Panc1 (cell line): ENCODE measurements around the gene WDR4. TPM values are rescaled to one million over a fixed set of nuclear protein-coding genes. Genes with fewer than 3 reads are reported as not detected.
"Not testable (repeated sequence)": the region's sequence is repeated elsewhere in the genome, so short reads cannot be mapped to it uniquely, and the experiment has no call there.

Source experiments
- ATAC-seq: fragments of 200-7000 bp; cut with Tn5 transposase; 2 replicates; pipeline ENCODE4 v1.9.1; 2020; ENCODE audit warnings: mild to moderate bottlenecking, moderate library complexity
- BruUV-seq: library from RNA; stranded (reverse); fragments of 400-500 nt; replicated peaks from 2 replicates; lab custom pipeline; 2021; lab: Mats Ljungman, UMichigan
- CTCF ChIA-PET: fragments of 300-600 bp; sonication (Branson Sonifier 250); formaldehyde crosslinking; loops from one replicate; lab custom pipeline; 2022; ENCODE audit warnings: antibody characterized with exemption; lab: Charles Lee
- POLR2A ChIA-PET: fragments of 300-600 bp; sonication (Branson Sonifier 250); formaldehyde crosslinking; loops from one replicate; lab custom pipeline; 2022; ENCODE audit warnings: antibody characterized with exemption; lab: Charles Lee
- DNase-seq: peaks from one replicate; pipeline ENCODE4 v3.0.0-alpha.2; 2010; ENCODE audit warnings: low read depth, low spot score
- H3K27ac ChIP-seq: 2 replicates; pipeline ENCODE4 v1.5.1; 2011; ENCODE audit warnings: mild to moderate bottlenecking, low read length, inconsistent platforms
- H3K27me3 ChIP-seq: fragments of 200-500 bp; sonication (Bioruptor generic); 2 replicates; pipeline ENCODE4 v1.6.0; 2014; ENCODE audit warnings: low read length, inconsistent platforms; ENCODE audit not compliant: control insufficient read depth, insufficient read depth
- H3K36me3 ChIP-seq: fragments of 200-500 bp; sonication (Bioruptor generic); 2 replicates; pipeline ENCODE4 v1.5.1; 2014; ENCODE audit warnings: inconsistent platforms, mild to moderate bottlenecking, low read length, moderate library complexity; ENCODE audit not compliant: control insufficient read depth, insufficient read depth
- H3K4me1 ChIP-seq: 2 replicates; pipeline ENCODE4 v1.5.1; 2011; ENCODE audit warnings: inconsistent platforms, mild to moderate bottlenecking, low read length, moderate library complexity; ENCODE audit not compliant: control insufficient read depth, insufficient read depth
- H3K4me3 ChIP-seq, 2 experiments: 2 replicates each; pipeline ENCODE4 v1.5.1; 2011 to 2012; ENCODE audit warnings: low read depth in 2 of 2, low read length in 2 of 2, mild to moderate bottlenecking in 2 of 2, inconsistent platforms in 1 of 2, moderate library complexity in 1 of 2
- H3K9me3 ChIP-seq: fragments of 200-500 bp; sonication (Bioruptor generic); 2 replicates; pipeline ENCODE4 v1.5.1; 2014; ENCODE audit warnings: low read depth, mild to moderate bottlenecking, inconsistent platforms, low read length, moderate library complexity; ENCODE audit not compliant: control insufficient read depth, insufficient read depth
- CTCF ChIP-seq: fragments of 450-650 bp; IDR thresholded peaks from 2 replicates; pipeline ENCODE4 v1.5.1; 2017; ENCODE audit warnings: mild to moderate bottlenecking
- POLR2AphosphoS5 ChIP-seq: IDR thresholded peaks from 2 replicates; pipeline ENCODE4 v1.6.1; 2012; ENCODE audit warnings: mild to moderate bottlenecking, low read depth, low read length, moderate library complexity
- REST ChIP-seq, 2 experiments: IDR thresholded peaks; 2 replicates each; pipeline ENCODE4 v1.6.1; 2011 to 2012; ENCODE audit warnings: low read depth in 2 of 2, control low read depth in 1 of 2, low read length in 1 of 2, mild to moderate bottlenecking in 1 of 2, moderate library complexity in 1 of 2; ENCODE audit not compliant: insufficient read depth in 1 of 2
- SIN3A ChIP-seq: IDR thresholded peaks from 2 replicates; pipeline ENCODE4 v1.6.1; 2012; ENCODE audit warnings: low read depth, mild to moderate bottlenecking, low read length, moderate library complexity, borderline replicate concordance; ENCODE audit not compliant: insufficient read depth
- TCF7L2 ChIP-seq: IDR thresholded peaks from 2 replicates; pipeline ENCODE4 v1.6.1; 2011; ENCODE audit warnings: mild to moderate bottlenecking, low read depth, low read length, inconsistent platforms
- in situ Hi-C: cut with HindIII; loops from 2 replicates; pipeline ENCODE4 v1.10.0; 2016; ENCODE audit warnings: low sequenced_read_pairs, low pct_unique_long_range_greater_than_20kb
- intact Hi-C: fragments of 100-400 bp; cut with micrococcal nuclease; formaldehyde crosslinking; loops from one replicate; pipeline ENCODE4 v1.10.0; 2022; ENCODE audit not compliant: unreplicated experiment
- total RNA-seq: library from RNA; stranded (reverse); gene quantifications from one replicate; pipeline ENCODE4 v1.2.1, GENCODE V29; 2021; ENCODE audit not compliant: unreplicated experiment

Gene WDR4
- total RNA-seq, 1 experiment from 2014 or later = 36.7 TPM

- Histone ChIP-seq H3K27me3 (no peaks in the 10 kb centered on the region), H3K27ac (no peak overlapping the region), H3K4me1 (no peaks in the 10 kb centered on the region), H3K36me3 (no peaks in the 10 kb centered on the region), H3K4me3 (no peak overlapping the region), H3K9me3 (no peaks in the 10 kb centered on the region)
- no TSS peak for BruUV-seq
- ATAC-seq (no peak), DNase-seq (no peak)
- in situ Hi-C loops (no loop called here), intact Hi-C loops (no loop called here)
- CTCF ChIA-PET = no interaction called here
- TF ChIP-seq REST (IDR thresholded peaks at IDR 0.05; ENCODE audit: insufficient read depth in 1 of 2, low read depth in 2 of 2, low read length in 1 of 2) (no peak), TCF7L2 (no peak), SIN3A (no peak), POLR2AphosphoS5 (no peak), CTCF (no peak)
- POLR2A ChIA-PET = no interaction called here
These were observed 39.8 kb downstream of the WDR4 start for GRCh38 chr21:42839271-42840231.

GRCh38 chr21:42838212-42838690, 41.1 kb downstream of the WDR4 start:
- H3K36me3 ChIP-seq, ATAC-seq, H3K9me3 ChIP-seq, H3K27me3 ChIP-seq, in situ Hi-C loops, DNase-seq, POLR2A ChIA-PET, H3K4me1 ChIP-seq, CTCF ChIA-PET, BruUV-seq, intact Hi-C loops, H3K4me3 ChIP-seq, H3K27ac ChIP-seq: not testable (repeated sequence)
